SK-N-SH treated with all-trans-retinoic acid at 6 μM for 48 hours (cell line): ENCODE data around the gene MT1X.

Experiments
- ATAC-seq: fragments of 200-7000 bp; cut with Tn5 transposase; 3 replicates; pipeline ENCODE4 v1.9.1; 2020; ENCODE audit warnings: mild to moderate bottlenecking, moderate library complexity
- ARNTL ChIP-seq: fragments of 450-650 bp; formaldehyde crosslinking; IDR thresholded peaks from 2 replicates; pipeline ENCODE4 v1.5.0; 2020; ENCODE audit warnings: low read depth, mild to moderate bottlenecking, moderate library complexity, borderline replicate concordance
- BACH2 ChIP-seq: fragments of 250-450 bp; sonication (Bioruptor Pico); IDR thresholded peaks from 2 replicates; pipeline ENCODE4 v1.9.0; 2021; ENCODE audit warnings: mild to moderate bottlenecking, borderline replicate concordance
- CSDC2 ChIP-seq: fragments of 250-450 bp; sonication (Bioruptor Pico); IDR thresholded peaks from 2 replicates; pipeline ENCODE4 v1.5.0; 2020; ENCODE audit warnings: mild to moderate bottlenecking, moderate library complexity
- ESRRG ChIP-seq: fragments of 250-450 bp; sonication (Bioruptor Pico); IDR thresholded peaks from 2 replicates; pipeline ENCODE4 v1.6.1; 2021; ENCODE audit warnings: mild to moderate bottlenecking
- GLIS3 ChIP-seq: fragments of 250-450 bp; sonication (Bioruptor Pico); IDR thresholded peaks from 2 replicates; pipeline ENCODE4 v1.5.0; 2020; ENCODE audit warnings: mild to moderate bottlenecking, moderate library complexity
- ISL1 ChIP-seq: fragments of 250-450 bp; sonication (Bioruptor Pico); IDR thresholded peaks from 2 replicates; pipeline ENCODE4 v2.1.2; 2022; ENCODE audit warnings: mild to moderate bottlenecking, moderate library complexity
- OSR1 ChIP-seq: fragments of 250-450 bp; sonication (Bioruptor Pico); IDR thresholded peaks from 2 replicates; pipeline ENCODE4 v1.8.0; 2022; ENCODE audit warnings: moderate library complexity, mild to moderate bottlenecking, inconsistent platforms
- PPARA ChIP-seq: fragments of 250-450 bp; sonication (Bioruptor Pico); IDR thresholded peaks from 2 replicates; pipeline ENCODE4 v1.5.0; 2020; ENCODE audit warnings: mild to moderate bottlenecking, borderline replicate concordance
- RARB ChIP-seq: fragments of 250-450 bp; sonication (Bioruptor Pico); IDR thresholded peaks from 2 replicates; pipeline ENCODE4 v1.8.0; 2021; ENCODE audit warnings: mild to moderate bottlenecking, moderate library complexity
- SNAI2 ChIP-seq: fragments of 250-450 bp; sonication (Bioruptor Pico); IDR thresholded peaks from 2 replicates; pipeline ENCODE4 v1.5.0; 2020; ENCODE audit warnings: mild to moderate bottlenecking, moderate library complexity
- TCF4 ChIP-seq: fragments of 250-450 bp; sonication (Bioruptor Pico); IDR thresholded peaks from 2 replicates; pipeline ENCODE4 v1.8.0; 2021; ENCODE audit warnings: mild to moderate bottlenecking, moderate library complexity, borderline replicate concordance
- TOX ChIP-seq: fragments of 250-450 bp; sonication (Bioruptor Pico); IDR thresholded peaks from 2 replicates; pipeline ENCODE4 v1.8.0; 2021; ENCODE audit warnings: mild to moderate bottlenecking, moderate library complexity, borderline replicate concordance
- ZC3H10 ChIP-seq: fragments of 250-450 bp; sonication (Bioruptor Pico); IDR thresholded peaks from 2 replicates; pipeline ENCODE4 v1.5.1; 2021; ENCODE audit warnings: mild to moderate bottlenecking, moderate library complexity
- ZFP3 ChIP-seq: fragments of 250-450 bp; sonication (Bioruptor Pico); IDR thresholded peaks from 2 replicates; pipeline ENCODE4 v1.5.0; 2020; ENCODE audit warnings: mild to moderate bottlenecking, moderate library complexity
- ZFP30 ChIP-seq: fragments of 450-650 bp; formaldehyde crosslinking; IDR thresholded peaks from 2 replicates; pipeline ENCODE4 v1.5.0; 2022; ENCODE audit warnings: mild to moderate bottlenecking, moderate library complexity
- ZNF565 ChIP-seq: fragments of 450-650 bp; formaldehyde crosslinking; conservative IDR thresholded peaks from 2 replicates; pipeline ENCODE4 v1.5.0; 2020; ENCODE audit warnings: low read depth, mild to moderate bottlenecking, moderate library complexity
- ZNF70 ChIP-seq: fragments of 450-650 bp; formaldehyde crosslinking; IDR thresholded peaks from 2 replicates; pipeline ENCODE4 v1.5.0; 2020; ENCODE audit warnings: mild to moderate bottlenecking, moderate library complexity
- ZNF8 ChIP-seq: fragments of 450-650 bp; formaldehyde crosslinking; IDR thresholded peaks from 2 replicates; pipeline ENCODE4 v1.5.0; 2020; ENCODE audit warnings: mild to moderate bottlenecking, moderate library complexity
- TF ChIP-seq, protein P1 (sequence below): fragments of 250-450 bp; sonication (Bioruptor Pico); IDR thresholded peaks from 2 replicates; pipeline ENCODE4 v1.8.0; 2020; ENCODE audit warnings: mild to moderate bottlenecking, moderate library complexity, borderline replicate concordance
- TF ChIP-seq, protein P2 (sequence below): fragments of 250-450 bp; sonication (Bioruptor Pico); IDR thresholded peaks from 2 replicates; pipeline ENCODE4 v1.5.0; 2020; ENCODE audit warnings: mild to moderate bottlenecking, moderate library complexity
- TF ChIP-seq, protein P3 (sequence below): fragments of 250-450 bp; sonication (Bioruptor Pico); IDR thresholded peaks from 2 replicates; pipeline ENCODE4 v1.8.0; 2021; ENCODE audit warnings: low read depth, mild to moderate bottlenecking, moderate library complexity, borderline replicate concordance
- TF ChIP-seq, protein P4 (sequence below): fragments of 250-450 bp; sonication (Bioruptor Pico); IDR thresholded peaks from 2 replicates; pipeline ENCODE4 v1.5.1; 2021; ENCODE audit warnings: mild to moderate bottlenecking, moderate library complexity
- TF ChIP-seq, protein P5 (sequence below): fragments of 250-450 bp; sonication (Bioruptor Pico); IDR thresholded peaks from 2 replicates; pipeline ENCODE4 v1.5.1; 2020; ENCODE audit warnings: low read depth, mild to moderate bottlenecking, moderate library complexity

Gene MT1X

DNA sequence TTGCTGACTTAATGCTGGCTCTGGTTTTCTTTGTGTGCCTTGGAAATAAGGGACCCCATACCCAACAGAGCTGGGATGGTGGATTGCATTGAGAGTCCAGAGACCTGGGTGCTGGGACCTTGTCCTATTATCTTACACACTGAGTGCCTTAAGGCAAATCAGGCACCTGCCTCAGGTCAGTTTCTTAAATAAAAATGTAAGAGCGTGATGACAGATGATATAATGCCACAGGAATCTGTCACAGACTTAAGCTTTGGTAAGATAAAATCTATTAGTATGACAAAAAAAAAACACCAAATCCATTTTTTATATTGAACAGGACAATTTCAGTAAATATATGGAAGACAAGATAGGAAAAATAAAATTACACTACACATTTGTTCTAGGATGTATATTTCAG lies 42.2 kb upstream of the MT1X start:
- TF ChIP-seq, protein P1, sequence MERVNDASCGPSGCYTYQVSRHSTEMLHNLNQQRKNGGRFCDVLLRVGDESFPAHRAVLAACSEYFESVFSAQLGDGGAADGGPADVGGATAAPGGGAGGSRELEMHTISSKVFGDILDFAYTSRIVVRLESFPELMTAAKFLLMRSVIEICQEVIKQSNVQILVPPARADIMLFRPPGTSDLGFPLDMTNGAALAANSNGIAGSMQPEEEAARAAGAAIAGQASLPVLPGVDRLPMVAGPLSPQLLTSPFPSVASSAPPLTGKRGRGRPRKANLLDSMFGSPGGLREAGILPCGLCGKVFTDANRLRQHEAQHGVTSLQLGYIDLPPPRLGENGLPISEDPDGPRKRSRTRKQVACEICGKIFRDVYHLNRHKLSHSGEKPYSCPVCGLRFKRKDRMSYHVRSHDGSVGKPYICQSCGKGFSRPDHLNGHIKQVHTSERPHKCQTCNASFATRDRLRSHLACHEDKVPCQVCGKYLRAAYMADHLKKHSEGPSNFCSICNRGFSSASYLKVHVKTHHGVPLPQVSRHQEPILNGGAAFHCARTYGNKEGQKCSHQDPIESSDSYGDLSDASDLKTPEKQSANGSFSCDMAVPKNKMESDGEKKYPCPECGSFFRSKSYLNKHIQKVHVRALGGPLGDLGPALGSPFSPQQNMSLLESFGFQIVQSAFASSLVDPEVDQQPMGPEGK: no peak
- no peak for TF ChIP-seq TCF4
- no peak for TF ChIP-seq ZC3H10
- TF ChIP-seq, protein P2, sequence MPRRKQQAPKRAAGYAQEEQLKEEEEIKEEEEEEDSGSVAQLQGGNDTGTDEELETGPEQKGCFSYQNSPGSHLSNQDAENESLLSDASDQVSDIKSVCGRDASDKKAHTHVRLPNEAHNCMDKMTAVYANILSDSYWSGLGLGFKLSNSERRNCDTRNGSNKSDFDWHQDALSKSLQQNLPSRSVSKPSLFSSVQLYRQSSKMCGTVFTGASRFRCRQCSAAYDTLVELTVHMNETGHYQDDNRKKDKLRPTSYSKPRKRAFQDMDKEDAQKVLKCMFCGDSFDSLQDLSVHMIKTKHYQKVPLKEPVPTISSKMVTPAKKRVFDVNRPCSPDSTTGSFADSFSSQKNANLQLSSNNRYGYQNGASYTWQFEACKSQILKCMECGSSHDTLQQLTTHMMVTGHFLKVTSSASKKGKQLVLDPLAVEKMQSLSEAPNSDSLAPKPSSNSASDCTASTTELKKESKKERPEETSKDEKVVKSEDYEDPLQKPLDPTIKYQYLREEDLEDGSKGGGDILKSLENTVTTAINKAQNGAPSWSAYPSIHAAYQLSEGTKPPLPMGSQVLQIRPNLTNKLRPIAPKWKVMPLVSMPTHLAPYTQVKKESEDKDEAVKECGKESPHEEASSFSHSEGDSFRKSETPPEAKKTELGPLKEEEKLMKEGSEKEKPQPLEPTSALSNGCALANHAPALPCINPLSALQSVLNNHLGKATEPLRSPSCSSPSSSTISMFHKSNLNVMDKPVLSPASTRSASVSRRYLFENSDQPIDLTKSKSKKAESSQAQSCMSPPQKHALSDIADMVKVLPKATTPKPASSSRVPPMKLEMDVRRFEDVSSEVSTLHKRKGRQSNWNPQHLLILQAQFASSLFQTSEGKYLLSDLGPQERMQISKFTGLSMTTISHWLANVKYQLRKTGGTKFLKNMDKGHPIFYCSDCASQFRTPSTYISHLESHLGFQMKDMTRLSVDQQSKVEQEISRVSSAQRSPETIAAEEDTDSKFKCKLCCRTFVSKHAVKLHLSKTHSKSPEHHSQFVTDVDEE (CRISPR knock-in tag): no peak
- TF ChIP-seq ZFP3 (CRISPR knock-in tag): no peak
- no peak for TF ChIP-seq BACH2 (CRISPR knock-in tag)
- TF ChIP-seq ZNF70 (CRISPR knock-in tag): no peak
- no peak for TF ChIP-seq CSDC2
- no peak for TF ChIP-seq ESRRG (CRISPR knock-in tag)
- no peak for TF ChIP-seq SNAI2
- TF ChIP-seq, protein P3, sequence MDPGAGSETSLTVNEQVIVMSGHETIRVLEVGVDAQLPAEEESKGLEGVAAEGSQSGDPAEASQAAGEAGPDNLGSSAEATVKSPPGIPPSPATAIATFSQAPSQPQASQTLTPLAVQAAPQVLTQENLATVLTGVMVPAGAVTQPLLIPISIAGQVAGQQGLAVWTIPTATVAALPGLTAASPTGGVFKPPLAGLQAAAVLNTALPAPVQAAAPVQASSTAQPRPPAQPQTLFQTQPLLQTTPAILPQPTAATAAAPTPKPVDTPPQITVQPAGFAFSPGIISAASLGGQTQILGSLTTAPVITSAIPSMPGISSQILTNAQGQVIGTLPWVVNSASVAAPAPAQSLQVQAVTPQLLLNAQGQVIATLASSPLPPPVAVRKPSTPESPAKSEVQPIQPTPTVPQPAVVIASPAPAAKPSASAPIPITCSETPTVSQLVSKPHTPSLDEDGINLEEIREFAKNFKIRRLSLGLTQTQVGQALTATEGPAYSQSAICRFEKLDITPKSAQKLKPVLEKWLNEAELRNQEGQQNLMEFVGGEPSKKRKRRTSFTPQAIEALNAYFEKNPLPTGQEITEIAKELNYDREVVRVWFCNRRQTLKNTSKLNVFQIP: no peak
- TF ChIP-seq, protein P4, sequence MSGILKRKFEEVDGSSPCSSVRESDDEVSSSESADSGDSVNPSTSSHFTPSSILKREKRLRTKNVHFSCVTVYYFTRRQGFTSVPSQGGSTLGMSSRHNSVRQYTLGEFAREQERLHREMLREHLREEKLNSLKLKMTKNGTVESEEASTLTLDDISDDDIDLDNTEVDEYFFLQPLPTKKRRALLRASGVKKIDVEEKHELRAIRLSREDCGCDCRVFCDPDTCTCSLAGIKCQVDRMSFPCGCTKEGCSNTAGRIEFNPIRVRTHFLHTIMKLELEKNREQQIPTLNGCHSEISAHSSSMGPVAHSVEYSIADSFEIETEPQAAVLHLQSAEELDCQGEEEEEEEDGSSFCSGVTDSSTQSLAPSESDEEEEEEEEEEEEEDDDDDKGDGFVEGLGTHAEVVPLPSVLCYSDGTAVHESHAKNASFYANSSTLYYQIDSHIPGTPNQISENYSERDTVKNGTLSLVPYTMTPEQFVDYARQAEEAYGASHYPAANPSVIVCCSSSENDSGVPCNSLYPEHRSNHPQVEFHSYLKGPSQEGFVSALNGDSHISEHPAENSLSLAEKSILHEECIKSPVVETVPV (CRISPR knock-in tag): no peak
- TF ChIP-seq PPARA (CRISPR knock-in tag): no peak
- no peak for TF ChIP-seq OSR1
- no peak for TF ChIP-seq ISL1
- no peak for TF ChIP-seq TOX (CRISPR knock-in tag)
- TF ChIP-seq ZFP30 (CRISPR knock-in tag): no peak
- TF ChIP-seq, protein P5, sequence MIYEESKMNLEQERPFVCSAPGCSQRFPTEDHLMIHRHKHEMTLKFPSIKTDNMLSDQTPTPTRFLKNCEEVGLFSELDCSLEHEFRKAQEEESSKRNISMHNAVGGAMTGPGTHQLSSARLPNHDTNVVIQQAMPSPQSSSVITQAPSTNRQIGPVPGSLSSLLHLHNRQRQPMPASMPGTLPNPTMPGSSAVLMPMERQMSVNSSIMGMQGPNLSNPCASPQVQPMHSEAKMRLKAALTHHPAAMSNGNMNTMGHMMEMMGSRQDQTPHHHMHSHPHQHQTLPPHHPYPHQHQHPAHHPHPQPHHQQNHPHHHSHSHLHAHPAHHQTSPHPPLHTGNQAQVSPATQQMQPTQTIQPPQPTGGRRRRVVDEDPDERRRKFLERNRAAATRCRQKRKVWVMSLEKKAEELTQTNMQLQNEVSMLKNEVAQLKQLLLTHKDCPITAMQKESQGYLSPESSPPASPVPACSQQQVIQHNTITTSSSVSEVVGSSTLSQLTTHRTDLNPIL (CRISPR knock-in tag): no peak
- TF ChIP-seq ZNF565 (CRISPR knock-in tag): no peak
- TF ChIP-seq GLIS3: no peak
- ATAC-seq: no peak

DNA sequence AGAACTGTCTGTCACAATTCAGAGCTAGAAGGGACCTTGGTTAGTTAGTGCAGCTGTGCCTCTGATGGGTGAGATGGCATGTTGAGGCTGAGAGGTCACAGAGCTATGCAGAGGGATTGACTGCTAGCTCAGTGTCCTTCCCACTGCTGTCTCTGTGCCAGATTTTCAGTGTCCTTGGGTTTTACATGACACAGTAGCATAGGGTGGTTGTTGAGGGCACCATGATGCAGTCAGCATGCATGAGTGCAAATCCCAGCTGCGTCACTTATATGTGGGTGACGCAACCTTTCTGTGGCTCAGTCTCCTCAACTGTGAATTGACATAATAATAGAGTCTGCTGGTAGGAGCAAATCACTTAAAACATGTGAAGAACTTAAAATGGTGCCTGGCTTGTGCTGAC lies 41.1 kb upstream of the MT1X start:
- TF ChIP-seq ZFP3 (CRISPR knock-in tag) (no peak), ZNF565 (CRISPR knock-in tag) (no peak), ZNF8 (CRISPR knock-in tag) (no peak), RARB (CRISPR knock-in tag) (no peak), OSR1 (no peak), ARNTL (CRISPR knock-in tag) (no peak), CSDC2 (no peak), ZFP30 (CRISPR knock-in tag) (no peak), ZC3H10 (no peak), GLIS3 (no peak), TCF4 (no peak), BACH2 (CRISPR knock-in tag) (no peak)
- TF ChIP-seq, protein P2 (CRISPR knock-in tag): no peak
- TF ChIP-seq, protein P3: no peak
- TF ChIP-seq, protein P4 (CRISPR knock-in tag): no peak
- no peak for ATAC-seq
